CD4-positive, alpha-beta T cell treated with Interleukin-4 for 1 hour (primary cell): ENCODE results near the gene ATXN3L.
"Not testable (repeated sequence)": the region's sequence is repeated elsewhere in the genome, so short reads cannot be mapped to it uniquely, and the experiment has no call there.

ENCODE experiments used
- DNase-seq, 2 donors: peaks; one replicate each; pipeline ENCODE4 v3.0.0-alpha.2; 2020 to 2022

The ATXN3L gene

DNA sequence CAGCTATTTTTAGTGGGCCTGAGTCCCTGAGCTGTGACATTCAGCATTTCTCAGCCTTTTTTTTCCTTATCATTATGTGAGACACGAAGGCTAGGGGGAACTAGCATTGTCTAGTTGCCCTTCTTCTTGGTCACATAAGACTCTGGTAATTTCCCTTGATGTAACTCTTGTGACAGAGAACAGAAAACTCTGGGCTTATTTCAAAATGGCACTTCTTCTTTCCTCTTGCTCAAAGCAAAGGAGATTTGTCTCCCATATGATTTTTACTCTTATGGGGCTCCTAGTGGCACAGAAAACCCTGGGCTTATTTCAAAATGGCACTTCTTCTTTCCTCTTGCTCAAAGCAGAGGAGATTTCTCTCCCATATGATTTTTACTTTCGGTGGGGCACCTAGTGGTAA, 14.7 kb downstream of the ATXN3L start:
- no peak for DNase-seq

- DNase-seq: no peak
Observed at GRCh38 chrX:13304052-13304451, 15.8 kb downstream of the ATXN3L start.

DNA sequence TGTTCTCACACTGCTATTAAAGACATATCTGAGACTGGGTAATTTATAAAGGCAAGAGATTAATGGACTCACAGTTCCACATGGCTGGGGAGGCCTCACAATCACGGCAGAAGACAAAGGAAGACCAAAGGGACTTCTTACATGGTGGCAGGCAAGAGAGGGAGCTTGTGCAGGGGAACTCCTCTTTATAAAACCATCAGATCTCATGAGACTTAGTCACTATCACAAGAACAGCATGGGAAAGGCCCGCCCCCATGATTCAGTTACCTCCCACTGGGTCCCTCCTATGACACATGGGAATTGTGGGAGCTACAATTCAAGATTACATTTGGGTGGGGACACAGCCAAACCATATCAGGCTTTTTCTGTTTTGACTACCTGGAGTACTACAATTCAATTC, 16.6 kb downstream of the ATXN3L start:
- DNase-seq: not testable (repeated sequence)

DNA sequence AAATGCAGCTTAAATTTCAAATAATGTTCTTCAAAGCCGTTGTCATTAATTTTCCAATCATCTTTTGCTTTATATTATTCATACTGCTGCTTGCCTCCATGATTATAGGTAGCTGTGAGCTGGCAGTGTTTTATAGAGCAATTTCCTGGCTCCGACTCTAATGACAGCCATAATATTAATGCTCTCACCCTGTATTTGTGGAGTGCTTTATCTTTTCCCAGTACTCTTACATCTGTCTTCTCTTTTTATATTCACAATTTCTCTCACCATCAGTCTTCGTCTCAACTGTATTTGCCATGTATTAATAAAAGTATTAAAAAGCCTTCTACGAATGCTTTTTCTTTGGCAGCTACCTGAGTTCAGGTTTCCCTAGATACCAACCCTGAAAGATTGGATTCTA, 21.0 kb downstream of the ATXN3L start:
- DNase-seq: no peak

GRCh38 chrX:13295841-13296240, 24.0 kb downstream of the ATXN3L start:
- DNase-seq: no peak

DNA sequence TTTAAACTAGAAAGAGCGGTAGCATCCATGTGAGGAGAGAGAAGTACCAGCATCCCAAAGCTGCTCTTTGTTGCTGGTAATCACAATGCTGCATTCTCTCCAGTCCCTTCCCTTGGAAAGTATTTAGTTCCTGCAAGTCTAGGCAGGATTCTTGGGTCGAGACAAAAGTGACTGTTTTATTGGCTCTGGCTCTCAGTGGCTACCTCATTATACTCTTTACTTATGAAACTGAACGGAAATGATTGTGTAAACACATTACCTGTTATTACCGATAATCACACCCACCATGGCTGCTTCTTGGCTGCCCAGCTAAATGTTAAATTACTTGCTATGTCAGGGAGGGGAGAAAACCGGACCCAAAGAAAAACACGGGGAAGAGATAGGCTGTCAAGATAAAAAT, 26.2 kb downstream of the ATXN3L start:
- no peak for DNase-seq

- no peak for DNase-seq
Observed at GRCh38 chrX:13290891-13291614, 28.8 kb downstream of the ATXN3L start.

- no peak for DNase-seq
Observed at GRCh38 chrX:13288671-13289070, 31.2 kb downstream of the ATXN3L start.

GRCh38 chrX:13287816-13288215, 32.0 kb downstream of the ATXN3L start:
- DNase-seq: no peak

DNA sequence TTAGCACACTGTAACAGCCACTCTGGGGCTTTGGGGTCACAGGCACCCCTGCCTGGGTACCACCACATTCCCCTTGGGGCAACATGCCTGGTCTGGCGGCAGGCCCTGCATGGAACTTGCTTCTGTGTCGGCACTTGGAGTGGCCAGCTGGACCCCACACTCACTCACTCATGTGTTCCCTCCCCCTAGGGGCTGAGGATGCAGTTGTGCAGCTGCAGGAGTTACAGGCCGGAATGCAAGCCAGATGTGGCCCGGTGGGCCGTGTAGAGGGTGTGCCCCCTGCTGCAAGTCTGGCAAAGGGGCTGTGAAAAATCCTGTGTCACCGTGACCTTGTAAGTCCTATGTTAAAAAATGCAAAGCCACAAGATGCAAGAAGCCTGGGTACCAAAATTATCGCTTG, 34.2 kb downstream of the ATXN3L start:
- no peak for DNase-seq

DNA sequence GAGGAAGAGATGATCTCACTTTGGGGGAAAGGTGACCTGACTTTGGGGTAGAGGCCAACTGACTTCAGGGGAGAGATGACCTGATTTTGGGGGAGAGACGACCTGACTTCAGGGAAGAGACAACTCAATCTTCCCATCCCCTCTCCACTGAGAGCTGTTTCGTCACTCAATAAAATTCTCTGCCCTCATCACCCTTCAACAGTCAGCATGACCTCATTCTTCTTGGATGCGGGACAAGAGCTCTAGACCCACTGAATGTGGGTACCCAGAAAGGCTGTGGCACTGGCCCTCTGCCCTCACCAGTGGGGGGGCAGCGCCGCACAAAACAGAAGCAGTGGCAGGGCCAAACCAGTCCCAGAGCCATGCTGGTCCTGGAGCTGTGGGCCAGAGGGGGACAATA, 34.6 kb downstream of the ATXN3L start:
- DNase-seq: no peak

DNA sequence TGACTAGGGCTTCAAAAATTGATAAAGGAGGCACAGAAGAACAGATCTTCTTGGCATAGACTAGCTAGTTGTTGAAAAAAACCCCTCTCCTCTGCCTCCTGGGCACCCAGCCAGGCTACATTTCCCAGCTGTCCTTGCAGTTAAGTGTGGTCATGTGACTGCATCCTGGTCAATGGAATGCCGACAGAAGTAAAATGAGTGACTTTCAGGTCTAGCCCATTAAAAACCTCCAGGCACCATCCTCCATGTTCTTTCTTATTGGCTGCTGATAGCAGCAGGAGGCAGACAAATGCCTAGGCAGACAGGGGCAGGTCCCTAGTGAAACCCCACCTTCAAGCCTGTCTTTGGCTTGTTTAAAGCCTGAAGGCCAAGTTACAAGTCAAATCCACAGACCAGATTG, 35.3 kb downstream of the ATXN3L start:
- DNase-seq: no peak

DNA sequence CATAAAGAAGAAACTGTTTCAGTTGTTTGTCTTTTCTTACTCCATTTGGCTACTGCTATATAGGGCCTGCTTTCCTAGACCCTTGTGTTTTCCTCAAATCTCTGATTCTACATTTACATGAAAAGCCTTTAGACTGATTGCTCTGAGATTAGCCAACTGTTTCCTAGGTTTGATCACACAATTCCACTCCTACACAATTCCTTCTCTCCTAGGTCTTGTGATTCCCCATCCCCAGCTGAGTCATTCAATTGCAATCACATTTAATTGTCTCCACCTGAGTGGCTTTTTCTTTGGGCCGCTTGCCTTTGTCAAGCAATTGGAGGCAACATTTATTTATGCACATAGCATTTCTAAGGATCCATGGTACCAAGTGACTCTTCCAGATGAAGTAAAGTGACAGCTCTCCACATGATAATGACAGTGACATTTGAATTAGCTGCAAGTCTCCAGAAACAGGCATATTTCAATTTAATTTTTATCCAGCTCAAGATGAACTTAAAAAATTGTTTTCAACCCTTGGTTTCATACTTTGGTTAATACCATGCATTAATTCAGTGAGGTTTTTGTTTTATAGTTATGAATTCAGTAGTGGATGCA, 35.8 kb downstream of the ATXN3L start:
- DNase-seq: no peak

DNA sequence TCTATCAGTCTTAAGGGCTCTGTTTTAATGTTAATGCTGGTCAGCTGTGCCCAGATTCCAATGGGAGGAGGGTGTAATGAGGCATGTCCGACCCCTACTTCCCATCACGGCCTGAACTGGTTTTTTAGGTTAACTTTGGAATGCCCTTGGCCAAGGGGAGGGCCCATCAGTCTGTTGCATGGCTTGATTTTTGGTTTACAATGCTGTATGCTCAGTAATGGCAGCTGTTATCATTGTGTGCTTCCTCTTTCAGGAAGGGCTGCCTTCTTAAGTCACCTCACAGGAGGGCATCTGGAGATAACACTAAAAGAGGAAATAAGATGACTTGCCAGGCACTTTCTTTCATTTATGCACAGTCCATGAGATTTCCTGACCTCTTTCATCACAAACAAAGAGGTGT, 36.3 kb downstream of the ATXN3L start:
- no peak for DNase-seq

GRCh38 chrX:13281289-13281688, 38.6 kb downstream of the ATXN3L start:
- DNase-seq: no peak

GRCh38 chrX:13279279-13280018, 40.4 kb downstream of the ATXN3L start:
- no peak for DNase-seq

GRCh38 chrX:13277539-13277938, 42.3 kb downstream of the ATXN3L start:
- DNase-seq: no peak

DNA sequence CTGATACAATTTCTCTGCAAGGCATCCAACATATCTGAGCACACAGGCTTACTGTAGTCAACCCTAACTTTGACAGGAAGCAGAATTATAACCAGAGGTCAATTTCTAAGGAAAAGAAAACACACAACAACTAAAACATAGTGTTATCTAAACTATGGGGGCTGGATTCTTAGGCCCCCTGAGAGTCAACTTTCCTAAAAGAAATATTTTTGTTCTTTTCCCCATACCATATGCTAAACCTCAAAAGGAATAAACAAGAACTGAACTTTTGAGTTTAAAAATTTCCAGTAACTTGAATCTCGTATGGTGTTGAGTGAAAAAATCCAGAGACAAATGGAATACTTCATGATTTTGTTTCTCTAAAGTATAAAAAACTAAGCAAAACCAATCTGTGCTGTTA, 42.9 kb downstream of the ATXN3L start:
- no peak for DNase-seq

DNA sequence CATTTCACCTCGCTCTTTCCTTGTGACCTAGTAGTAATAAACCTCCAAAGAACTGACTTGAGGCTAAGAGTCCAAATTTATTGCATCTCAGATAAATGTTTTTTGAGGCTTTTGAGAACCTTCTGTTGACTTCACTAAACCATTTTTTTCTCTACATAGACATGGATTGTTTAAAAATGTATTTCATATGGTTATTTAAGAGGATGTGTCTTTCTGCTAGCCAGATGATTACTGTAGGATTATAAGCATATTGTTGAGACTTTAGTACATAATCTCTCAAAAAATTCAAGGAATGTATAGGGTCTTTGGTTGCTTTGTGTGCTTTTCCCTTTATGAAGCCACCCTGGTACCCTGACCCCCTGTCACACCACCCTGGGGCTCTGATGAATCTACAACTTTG, 44.8 kb downstream of the ATXN3L start:
- no peak for DNase-seq

- DNase-seq: no peak
Observed at GRCh38 chrX:13272426-13272825, 47.4 kb downstream of the ATXN3L start.

- DNase-seq: no peak
Observed at GRCh38 chrX:13271511-13271910, 48.3 kb downstream of the ATXN3L start.

DNA sequence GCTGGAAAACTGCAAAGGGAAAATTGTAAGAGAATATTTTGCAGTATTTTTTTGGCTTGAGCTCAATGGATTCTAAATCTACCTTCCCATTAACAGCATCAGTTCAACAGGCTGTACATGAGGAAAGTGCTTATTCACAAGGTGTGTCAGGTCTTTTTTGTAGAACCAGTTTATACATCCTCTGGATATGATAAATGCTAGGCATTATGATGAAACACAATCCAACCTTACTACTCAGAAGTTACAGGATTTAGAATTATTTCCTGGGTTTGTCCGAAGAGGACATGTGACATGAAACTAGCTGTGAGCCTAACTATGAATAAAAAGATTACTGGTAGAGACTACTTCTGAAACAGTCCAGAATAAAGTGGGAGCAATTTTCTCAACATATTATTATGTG, 49.5 kb downstream of the ATXN3L start:
- DNase-seq: no peak

GRCh38 chrX:13268874-13269273, 51.0 kb downstream of the ATXN3L start:
- no peak for DNase-seq
